Measurements from ENCODE around the gene DAAM2. TPM values are rescaled to one million over a fixed set of nuclear protein-coding genes. Genes with fewer than 3 reads are reported as not detected.

DAAM2 gene
- polyA plus RNA-seq, 3 donors, result not detected

DNA sequence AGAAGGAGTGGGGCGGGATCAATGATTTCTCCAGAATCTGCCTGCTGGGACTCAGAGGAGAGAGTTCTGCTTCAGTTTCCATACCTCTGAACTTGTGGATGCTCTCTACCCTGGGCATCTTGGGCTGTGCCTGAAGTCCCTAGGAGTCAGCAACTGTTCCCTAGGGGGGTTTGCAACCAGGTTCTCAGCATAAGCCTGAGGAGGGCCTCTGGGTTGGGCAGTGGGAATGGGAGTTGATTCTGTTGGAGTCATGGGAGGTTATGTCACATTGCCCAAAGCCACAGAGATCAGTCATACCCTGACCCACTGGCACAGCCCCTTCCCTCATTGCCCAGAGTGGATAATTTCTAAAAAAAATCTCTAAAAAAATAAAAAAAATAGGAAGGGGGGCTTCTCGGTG is 94.7 kb downstream of the DAAM2 start:
- intact Hi-C loops (cut with micrococcal nuclease), result no loop called here
- no peaks in the 10 kb centered on the region for H3K36me3 ChIP-seq (replicated peaks in 1 of 2; ENCODE audit: control insufficient read depth in 1 of 2, insufficient read depth in 2 of 2, low read length in 2 of 2)
- TF ChIP-seq, protein P1, sequence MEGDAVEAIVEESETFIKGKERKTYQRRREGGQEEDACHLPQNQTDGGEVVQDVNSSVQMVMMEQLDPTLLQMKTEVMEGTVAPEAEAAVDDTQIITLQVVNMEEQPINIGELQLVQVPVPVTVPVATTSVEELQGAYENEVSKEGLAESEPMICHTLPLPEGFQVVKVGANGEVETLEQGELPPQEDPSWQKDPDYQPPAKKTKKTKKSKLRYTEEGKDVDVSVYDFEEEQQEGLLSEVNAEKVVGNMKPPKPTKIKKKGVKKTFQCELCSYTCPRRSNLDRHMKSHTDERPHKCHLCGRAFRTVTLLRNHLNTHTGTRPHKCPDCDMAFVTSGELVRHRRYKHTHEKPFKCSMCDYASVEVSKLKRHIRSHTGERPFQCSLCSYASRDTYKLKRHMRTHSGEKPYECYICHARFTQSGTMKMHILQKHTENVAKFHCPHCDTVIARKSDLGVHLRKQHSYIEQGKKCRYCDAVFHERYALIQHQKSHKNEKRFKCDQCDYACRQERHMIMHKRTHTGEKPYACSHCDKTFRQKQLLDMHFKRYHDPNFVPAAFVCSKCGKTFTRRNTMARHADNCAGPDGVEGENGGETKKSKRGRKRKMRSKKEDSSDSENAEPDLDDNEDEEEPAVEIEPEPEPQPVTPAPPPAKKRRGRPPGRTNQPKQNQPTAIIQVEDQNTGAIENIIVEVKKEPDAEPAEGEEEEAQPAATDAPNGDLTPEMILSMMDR (IDR thresholded peaks at IDR 0.05), result no peak
- no peak overlapping the region for H2AFZ ChIP-seq (ENCODE audit: insufficient read depth, low read depth, low read length, poor library complexity, severe bottlenecking)
- no peaks in the 10 kb centered on the region for H4K20me1 ChIP-seq (ENCODE audit: insufficient read depth, low read length)
- no peak overlapping the region for H3K27ac ChIP-seq (ENCODE audit: low read depth in 1 of 2, low read length in 2 of 2)
- Mint-ChIP-seq H3K27me3 (ENCODE audit: low read depth in 3 of 3) (peaks cover 3 to 18% (median 18%) of the 10 kb centered on the region in 3 donors), H3K4me3 (no peak overlapping the region), H3K4me1 (no peaks in the 10 kb centered on the region), H3K9me3 (peaks cover 0 to 4% (median 0%) of the 10 kb centered on the region in 7 donors), H3K27ac (no peak overlapping the region), H3K36me3 (no peaks in the 10 kb centered on the region)
- H3K4me2 ChIP-seq (replicated peaks; ENCODE audit: extremely low read depth, low read length, poor library complexity, severe bottlenecking), result no peak overlapping the region
- H3K27me3 ChIP-seq (ENCODE audit: control insufficient read depth in 2 of 2, insufficient read depth in 2 of 2, low read length in 2 of 2), result no peaks in the 10 kb centered on the region
- no peaks in the 10 kb centered on the region for H3K4me1 ChIP-seq (ENCODE audit: control insufficient read depth in 1 of 2, insufficient read depth in 2 of 2, low read length in 2 of 2)
- no peak overlapping the region for H3K4me3 ChIP-seq (replicated peaks in 1 of 3; ENCODE audit: low read depth in 2 of 3, low read length in 3 of 3)
- H3K9me3 ChIP-seq (replicated peaks in 1 of 2; ENCODE audit: control insufficient read depth in 1 of 2, insufficient read depth in 1 of 2, low read length in 2 of 2), result no peaks in the 10 kb centered on the region
- no peaks in the 10 kb centered on the region for H3K79me2 ChIP-seq (ENCODE audit: insufficient read depth, low read length)
- WGBS (ENCODE audit: insufficient coverage), result 57% methylated on average over 1 of the region's 2 CpGs
- no peak overlapping the region for H3K9ac ChIP-seq (ENCODE audit: insufficient read depth, low read length, poor library complexity, severe bottlenecking)
- no peak for DNase-seq

DNA sequence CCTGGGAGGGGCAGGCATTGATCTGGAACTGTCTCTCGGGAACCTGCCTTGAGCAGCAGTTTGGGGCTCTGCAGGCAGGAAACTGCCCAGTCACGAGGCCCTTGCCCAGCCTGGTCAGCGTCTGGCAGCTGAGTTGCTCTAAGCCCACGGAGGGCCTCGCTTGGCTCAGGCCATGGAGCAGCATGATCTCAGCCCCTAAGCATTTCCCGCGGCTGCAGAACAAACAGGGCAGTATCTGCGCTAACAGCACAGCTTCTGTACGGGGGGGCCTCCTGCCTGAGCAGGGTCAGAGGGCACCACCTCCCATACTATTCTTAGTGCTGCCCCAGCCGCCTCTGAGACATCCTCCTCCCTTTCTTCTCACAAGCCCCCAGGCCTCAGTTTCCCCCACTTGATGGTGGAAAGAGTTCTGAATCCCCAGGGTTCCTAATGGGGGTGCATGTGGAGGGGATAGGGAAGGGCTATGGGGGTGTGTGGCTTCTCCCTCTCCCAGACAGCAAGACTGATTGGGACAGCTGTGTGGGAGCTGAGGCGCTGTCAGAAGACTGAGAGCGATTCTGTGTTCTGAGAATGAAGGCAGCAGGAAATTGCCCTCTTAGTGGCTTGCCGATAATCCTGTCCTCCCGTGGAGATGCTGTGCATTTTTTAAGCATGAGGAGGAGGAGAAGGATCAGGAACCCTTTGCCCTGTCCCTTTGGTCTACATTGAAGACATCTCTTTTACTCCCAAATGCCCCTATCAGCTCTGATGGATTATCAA is 95.7 kb downstream of the DAAM2 start:
- WGBS (ENCODE audit: insufficient coverage), result 39% methylated on average over 9 of the region's 14 CpGs
- no peaks in the 10 kb centered on the region for H3K79me2 ChIP-seq (ENCODE audit: insufficient read depth, low read length)
- no peaks in the 10 kb centered on the region for H3K4me1 Mint-ChIP-seq
- H3K36me3 Mint-ChIP-seq, result no peaks in the 10 kb centered on the region
- no peaks in the 10 kb centered on the region for H4K20me1 ChIP-seq (ENCODE audit: insufficient read depth, low read length)
- no peaks in the 10 kb centered on the region for H3K36me3 ChIP-seq (replicated peaks in 1 of 2; ENCODE audit: control insufficient read depth in 1 of 2, insufficient read depth in 2 of 2, low read length in 2 of 2)
- no peaks in the 10 kb centered on the region for H3K27me3 ChIP-seq (ENCODE audit: control insufficient read depth in 2 of 2, insufficient read depth in 2 of 2, low read length in 2 of 2)
- no peak overlapping the region for H2AFZ ChIP-seq (ENCODE audit: insufficient read depth, low read depth, low read length, poor library complexity, severe bottlenecking)
- no peak overlapping the region for H3K9ac ChIP-seq (ENCODE audit: insufficient read depth, low read length, poor library complexity, severe bottlenecking)
- no peak overlapping the region for H3K4me3 Mint-ChIP-seq
- no peak for DNase-seq
- TF ChIP-seq, protein P1 (IDR thresholded peaks at IDR 0.05), result no peak
- H3K27me3 Mint-ChIP-seq (ENCODE audit: low read depth in 3 of 3), result peaks cover 3 to 21% (median 18%) of the 10 kb centered on the region in 3 donors
- H3K9me3 Mint-ChIP-seq, result peaks cover 0 to 4% (median 0%) of the 10 kb centered on the region in 7 donors
- no peak overlapping the region for H3K4me2 ChIP-seq (replicated peaks; ENCODE audit: extremely low read depth, low read length, poor library complexity, severe bottlenecking)
- no peaks in the 10 kb centered on the region for H3K4me1 ChIP-seq (ENCODE audit: control insufficient read depth in 1 of 2, insufficient read depth in 2 of 2, low read length in 2 of 2)
- H3K4me3 ChIP-seq (replicated peaks in 1 of 3; ENCODE audit: low read depth in 2 of 3, low read length in 3 of 3), result no peak overlapping the region
- intact Hi-C loops (cut with micrococcal nuclease), result no loop called here
- H3K27ac Mint-ChIP-seq, result no peak overlapping the region
- no peaks in the 10 kb centered on the region for H3K9me3 ChIP-seq (replicated peaks in 1 of 2; ENCODE audit: control insufficient read depth in 1 of 2, insufficient read depth in 1 of 2, low read length in 2 of 2)
- no peak overlapping the region for H3K27ac ChIP-seq (ENCODE audit: low read depth in 1 of 2, low read length in 2 of 2)

All from CD14-positive monocyte (primary cell).